ENCODE results near the gene WNT9A. TPM values are rescaled to one million over a fixed set of nuclear protein-coding genes. Genes with fewer than 3 reads are reported as not detected.
A peak's percentile ranks its signal among the peaks of the same experiment; 100 is the strongest.

WNT9A gene
- total and polyA plus RNA-seq, 9 of the 15 experiments (the other 6 are each of a cell fraction or from before 2014, with no cell fraction given): 0.04 to 0.17 (median 0.10) TPM; not detected in 4

GRCh38 chr1:227920426-227920825 lies 27.3 kb downstream of the WNT9A start (continued):
- TF ChIP-seq PCBP1 (IDR thresholded peaks at IDR 0.05; ENCODE audit: low read depth, low read length, poor library complexity, severe bottlenecking): no peak
- no peak for TF ChIP-seq ZBTB2 (IDR thresholded peaks at IDR 0.05)
- no peak for TF ChIP-seq RUNX1 (IDR thresholded peaks at IDR 0.05; ENCODE audit: low read depth)
- no peak for TF ChIP-seq MAX (CRISPR knock-in tag; IDR thresholded peaks at IDR 0.05)
- TF ChIP-seq NCOR1 (IDR thresholded peaks at IDR 0.05): no peak
- TF ChIP-seq MAFK (IDR thresholded peaks at IDR 0.05; ENCODE audit: low read length): no peak
- TF ChIP-seq ZNF175 (CRISPR knock-in tag; IDR thresholded peaks at IDR 0.05; ENCODE audit: low read depth): no peak

GRCh38 chr1:227919906-227920305 lies 27.8 kb downstream of the WNT9A start:
- Histone ChIP-seq H3K4me1 (replicated peaks in 1 of 2; ENCODE audit: control insufficient read depth in 2 of 2, insufficient read depth in 2 of 2, low read length in 2 of 2) (peaks cover 0 to 49% of the 10 kb centered on the region in 2 experiments; a peak in 3 of 5 replicates), H3K4me3 (no peak overlapping the region), H4K20me1 (replicated peaks; ENCODE audit: control insufficient read depth, insufficient read depth, low read length) (0 out of 2 replicates have a peak, but pooled peaks cover 11% of the 10 kb centered on the region), H3K4me2 (ENCODE audit: insufficient read depth, low read length) (peak overlapping the region; percentile 27; the same call in 1 of the 2 replicates), H3K27me3 (ENCODE audit: control insufficient read depth in 2 of 2, insufficient read depth in 2 of 2, low read length in 2 of 2) (peaks cover 24 to 60% of the 10 kb centered on the region in 2 experiments), H3K36me3 (ENCODE audit: control insufficient read depth, insufficient read depth, low read length) (no peaks in the 10 kb centered on the region), H3K9ac (ENCODE audit: insufficient read depth in 1 of 2, low read depth in 2 of 2, low read length in 2 of 2) (peak overlapping the region in 1 of 2 experiments; percentile 56; a peak in 1 of 4 replicates), H3K9me3 (replicated peaks; ENCODE audit: control insufficient read depth, insufficient read depth, low read depth, low read length) (no peaks in the 10 kb centered on the region; the same call in 1 of the 2 replicates), H3K27ac (ENCODE audit: extremely low read depth, low read depth, low read length) (no peak overlapping the region), H3K79me2 (ENCODE audit: control insufficient read depth, insufficient read depth, low read length) (no peaks in the 10 kb centered on the region), H3K9me1 (ENCODE audit: control insufficient read depth, insufficient read depth, low read length) (no peaks in the 10 kb centered on the region), H2AFZ (ENCODE audit: low read depth, low read length) (0 out of 2 replicates have a peak overlapping the region, but pooled peaks have one; percentile 36)
- FAIRE-seq: peak; percentile 70
- WGBS (ENCODE audit: insufficient coverage, low coverage, missing lambda C conversion rate): 5% methylated on average over 12 of the region's 12 CpGs
- POLR2A ChIA-PET: interaction anchor here (0.7 to 2.0 kb wide), 2 partner anchors 13 to 179 kb away, joined by 3 to 4 read pairs; no protein-coding TSS in a partner anchor
- intact Hi-C loops (cut with micrococcal nuclease) (no loop called here), in situ Hi-C loops (cut with MboI) (no loop called here)
- peak; percentile 78 for ATAC-seq
- no TSS peak for BruUV-seq (replicated peaks)
- CTCF ChIA-PET (ENCODE audit: low intra/inter-chr PET ratio): no interaction called here
- DNase-seq (ENCODE audit: extremely low read depth in 1 of 4, low spot score in 3 of 4): peak; percentile 35 to 72 (median 67)
- peak; percentile 30; the same call in 1 of the 2 replicates for TF ChIP-seq PKNOX1 (IDR thresholded peaks at IDR 0.05)
- TF ChIP-seq HMGXB4 (CRISPR knock-in tag; IDR thresholded peaks at IDR 0.05): no peak
- no peak for TF ChIP-seq USF2 (CRISPR knock-in tag; IDR thresholded peaks at IDR 0.05)
- no peak for TF ChIP-seq SMAD4 (CRISPR knock-in tag; conservative IDR thresholded peaks at IDR 0.05)
- no peak for TF ChIP-seq HEY1 (CRISPR knock-in tag; IDR thresholded peaks at IDR 0.05; ENCODE audit: borderline replicate concordance)
- TF ChIP-seq TFAP4 (CRISPR knock-in tag; IDR thresholded peaks at IDR 0.05; ENCODE audit: borderline replicate concordance): 0 out of 2 replicates have a peak, but pooled peaks have one; percentile 25
